ENCODE results near the gene LYPD1.

GRCh38 chr2:132656266-132656975, 13.6 kb downstream of the LYPD1 start:
- TF ChIP-seq SMC3 (IDR thresholded peaks at IDR 0.05), result no peak
- no peak for TF ChIP-seq CTCF (IDR thresholded peaks at IDR 0.05)
- no peak for TF ChIP-seq CHD2 (IDR thresholded peaks at IDR 0.05; ENCODE audit: low read length, partially characterized antibody)
- no peak for TF ChIP-seq BHLHE40 (IDR thresholded peaks at IDR 0.05; ENCODE audit: low read depth, low read length)
- TF ChIP-seq PBX3 (IDR thresholded peaks at IDR 0.05), result no peak
- TF ChIP-seq KDM1A (IDR thresholded peaks at IDR 0.05; ENCODE audit: low read depth), result no peak
- TF ChIP-seq CEBPB (IDR thresholded peaks at IDR 0.05), result no peak

All from A549 (cell line).